HG03095 (cell line): ENCODE data around the gene CARM1.
A peak's percentile ranks its signal among the peaks of the same experiment; 100 is the strongest.
"Not testable (repeated sequence)": the region's sequence is repeated elsewhere in the genome, so short reads cannot be mapped to it uniquely, and the experiment has no call there.

Experiments
- ATAC-seq: cut with Tn5 transposase; IDR thresholded peaks from one replicate; pipeline ENCODE4 v1.9.1; 2021; ENCODE audit warnings: moderate library complexity; ENCODE audit not compliant: unreplicated experiment

The CARM1 gene

GRCh38 chr19:10846500-10847202, 24.7 kb upstream of the CARM1 start:
- no peak for ATAC-seq

GRCh38 chr19:10848230-10848856, 23.0 kb upstream of the CARM1 start, which contains the start of gene C19orf38:
Gene C19orf38 (plus strand): TSS chr19:10848415. CDS start chr19:10848509, 94 bp downstream.
- ATAC-seq = no peak

DNA sequence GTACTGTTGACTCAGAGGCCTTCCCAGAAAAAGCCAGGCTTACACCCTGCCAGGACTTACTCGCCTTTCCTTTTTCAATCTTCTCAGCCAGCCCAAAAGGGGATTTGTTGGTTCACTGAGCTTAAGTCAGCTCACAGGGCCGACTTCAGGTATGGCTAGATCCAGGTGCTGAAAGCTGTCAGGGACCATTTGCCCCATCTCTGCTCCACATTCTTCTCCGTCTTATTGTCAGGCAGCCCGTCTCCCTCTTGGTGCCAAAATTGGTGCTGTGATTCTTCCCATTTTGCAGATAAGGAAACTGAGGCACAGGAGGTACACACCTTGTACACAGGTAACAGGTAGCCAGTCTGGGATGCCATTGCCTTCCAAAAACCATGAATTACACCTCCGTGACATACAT, 20.7 kb upstream of the CARM1 start:
- no peak for ATAC-seq

- no peak for ATAC-seq
Observed at GRCh38 chr19:10852098-10852800, 19.1 kb upstream of the CARM1 start.

DNA sequence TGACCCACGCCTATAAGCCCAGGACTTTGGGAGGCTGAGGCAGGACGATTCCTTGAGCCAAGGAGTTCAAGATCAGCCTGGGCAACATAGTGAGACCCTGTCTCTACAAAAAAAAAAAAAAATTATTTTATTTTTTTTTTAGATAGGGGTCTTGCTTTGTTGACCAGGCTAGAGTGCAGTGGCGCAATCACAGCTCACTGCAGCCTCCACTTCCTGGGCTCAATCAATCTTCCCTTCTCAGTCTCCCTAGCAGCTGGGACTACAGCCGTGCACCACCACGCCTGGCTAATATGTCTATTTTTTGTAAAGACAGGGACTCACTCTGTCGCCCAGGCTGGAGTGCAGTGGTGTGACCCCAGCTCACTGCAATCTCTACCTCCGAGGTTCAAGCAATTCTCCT, 18.4 kb upstream of the CARM1 start:
- ATAC-seq = no peak

GRCh38 chr19:10854350-10855089, 16.8 kb upstream of the CARM1 start:
- no peak for ATAC-seq

GRCh38 chr19:10855879-10856522, 15.4 kb upstream of the CARM1 start:
- ATAC-seq = no peak

DNA sequence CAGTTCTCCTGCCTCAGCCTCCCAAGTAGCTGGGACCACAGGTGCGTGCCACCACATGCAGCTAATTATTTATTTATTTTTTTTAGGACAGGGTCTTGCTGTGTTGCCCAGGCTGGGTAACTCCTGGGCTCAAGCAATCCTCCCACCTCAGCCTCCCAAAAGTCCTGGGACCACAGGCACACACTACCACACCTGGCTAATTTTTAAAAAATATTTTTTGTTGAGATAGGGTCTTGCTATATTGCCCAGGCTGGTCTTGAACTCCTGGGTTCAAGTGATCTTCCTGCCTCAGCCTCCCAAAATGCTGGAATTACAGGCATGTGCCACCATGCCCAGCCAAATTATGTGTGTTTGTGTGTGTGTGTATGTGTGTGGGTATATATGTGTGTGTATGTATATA, 14.5 kb upstream of the CARM1 start:
- ATAC-seq = not testable (repeated sequence)

DNA sequence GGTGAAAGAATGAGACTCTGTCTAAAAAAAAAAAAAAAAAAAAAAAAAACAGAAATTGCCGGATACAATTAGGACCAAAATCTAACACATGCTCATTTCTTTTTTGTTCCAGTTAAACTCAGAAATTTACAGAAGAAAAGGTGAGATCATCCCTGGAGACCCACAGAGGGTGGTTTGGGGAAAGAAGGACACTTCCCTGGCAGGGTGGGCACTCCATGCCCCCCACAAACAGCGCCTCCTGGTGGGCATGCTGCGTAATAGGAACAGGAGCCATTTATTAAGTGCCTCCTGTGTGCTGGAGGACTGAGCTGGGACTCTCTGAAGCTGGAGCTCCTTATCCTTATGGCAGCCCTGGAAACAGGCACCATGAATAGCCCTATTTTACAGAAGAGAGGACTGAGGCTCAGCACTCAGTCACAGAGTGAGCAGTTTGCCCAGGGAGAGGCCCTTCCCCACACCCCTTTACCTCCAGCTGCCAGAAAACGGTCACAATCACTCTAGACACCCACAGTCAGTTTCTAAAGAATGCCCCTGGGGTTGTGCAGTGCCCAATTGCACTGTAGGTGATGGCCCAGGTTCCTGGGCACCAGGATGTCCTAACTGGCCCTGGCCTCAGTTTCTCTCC, 13.0 kb upstream of the CARM1 start:
- no peak for ATAC-seq

DNA sequence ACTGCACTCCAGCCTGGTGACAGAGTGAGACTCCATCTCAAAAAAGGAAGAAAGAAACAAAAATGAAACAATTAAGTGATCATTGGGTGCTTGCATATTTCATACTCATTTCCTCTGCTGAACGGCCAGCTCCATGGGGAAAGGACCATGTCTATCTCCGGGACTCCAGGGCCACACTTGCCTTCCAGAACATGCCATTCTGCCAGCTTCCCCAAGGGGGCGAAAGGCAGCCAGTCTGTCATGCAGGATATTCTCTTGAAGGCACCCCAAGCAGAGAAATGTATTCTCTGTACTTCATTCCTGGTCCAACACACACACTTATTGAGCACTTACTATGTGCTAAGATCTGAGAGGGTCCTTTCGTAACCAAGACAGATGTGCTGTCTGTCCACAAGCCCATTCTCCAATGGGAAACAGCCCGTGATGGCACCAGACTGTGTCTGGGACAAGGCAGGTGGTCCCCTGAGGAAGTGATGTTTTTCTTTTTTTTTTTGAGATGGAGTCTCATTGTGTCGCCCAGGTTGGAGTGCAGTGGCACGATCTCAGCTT, 10.2 kb upstream of the CARM1 start:
- no peak for ATAC-seq

- ATAC-seq = no peak
Observed at GRCh38 chr19:10862561-10863106, 8.7 kb upstream of the CARM1 start.

DNA sequence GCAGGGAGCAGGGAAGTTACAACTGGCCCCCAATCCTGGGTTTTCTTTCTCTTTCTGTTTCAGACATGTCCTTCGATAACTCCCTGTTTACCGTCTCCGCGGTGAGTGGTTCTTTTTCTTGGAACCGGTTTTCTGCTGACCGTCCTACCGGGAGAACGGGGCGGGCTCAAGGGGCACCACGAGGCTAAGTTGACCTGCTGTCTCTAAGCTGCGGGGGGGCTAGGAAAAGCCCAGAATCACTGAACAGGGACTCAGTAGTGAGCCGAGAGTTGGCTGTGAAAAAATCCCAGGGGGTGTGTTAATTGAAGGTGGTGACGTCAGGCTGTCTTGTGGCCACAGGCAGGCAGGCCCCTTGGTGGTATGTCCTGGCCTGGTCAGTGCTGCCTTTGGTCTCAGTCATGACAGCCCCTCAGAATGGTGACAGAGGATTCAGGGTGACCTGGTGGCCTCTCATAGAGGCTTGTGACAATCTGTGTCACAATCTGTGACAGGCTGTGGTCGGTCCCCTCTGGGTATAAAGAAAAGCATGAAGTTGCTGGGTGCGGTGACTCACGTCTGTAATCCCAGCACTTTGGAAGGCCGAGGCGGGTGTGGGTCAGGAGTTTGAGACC, 8.1 kb upstream of the CARM1 start:
- no peak for ATAC-seq

- ATAC-seq = no peak
Observed at GRCh38 chr19:10864538-10864899, 6.8 kb upstream of the CARM1 start.

DNA sequence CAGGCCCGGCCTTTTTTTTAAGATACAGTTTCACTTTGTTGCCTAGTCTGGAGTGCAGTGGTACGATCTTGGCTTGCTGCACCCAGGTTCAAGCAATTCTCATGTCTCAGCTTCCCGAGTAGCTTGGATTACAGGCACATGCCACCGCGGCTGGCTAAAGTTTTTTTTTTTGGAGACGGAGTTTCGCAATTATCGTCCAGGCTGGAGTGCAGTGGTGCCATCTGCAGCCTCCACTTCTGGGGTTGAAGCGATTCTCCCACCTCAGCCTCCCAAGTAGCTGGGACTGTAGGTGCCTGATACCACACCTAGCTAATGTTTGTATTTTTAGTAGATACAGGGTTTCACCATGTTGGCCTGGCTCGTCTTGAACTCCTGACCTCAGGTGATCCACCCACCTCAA, 4.9 kb upstream of the CARM1 start:
- no peak for ATAC-seq

DNA sequence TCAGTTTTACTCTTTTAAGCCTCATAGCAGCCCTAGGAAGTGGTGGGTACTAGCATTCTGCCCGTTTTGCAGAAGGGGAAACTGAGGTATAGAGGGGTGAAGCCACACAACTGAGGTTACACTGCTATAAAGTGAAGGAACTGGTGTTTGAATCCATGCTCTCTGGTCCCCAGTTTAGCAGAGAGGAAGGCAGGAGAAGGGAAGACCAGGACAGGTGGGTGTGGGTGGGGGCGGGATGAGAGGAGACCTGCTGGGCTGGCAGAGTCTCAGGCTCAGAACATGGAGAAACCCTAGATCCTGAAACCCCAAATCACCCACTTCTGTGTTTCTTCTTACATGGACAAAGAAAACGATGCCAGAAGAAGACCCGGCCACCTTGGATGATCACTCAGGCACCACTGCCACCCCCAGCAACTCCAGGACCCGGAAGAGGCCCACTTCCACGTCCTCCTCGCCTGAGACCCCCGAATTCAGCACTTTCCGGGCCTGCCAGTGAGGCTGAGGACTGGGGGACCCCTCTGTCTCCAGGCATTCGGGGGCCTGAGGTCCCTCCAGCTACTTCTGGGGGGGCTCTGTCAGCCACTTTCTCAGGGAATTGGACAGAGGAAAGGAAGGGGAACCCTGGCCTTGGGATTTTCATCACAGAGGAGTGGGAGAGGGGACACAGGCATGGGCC, 2.3 kb upstream of the CARM1 start:
- ATAC-seq = no peak

DNA sequence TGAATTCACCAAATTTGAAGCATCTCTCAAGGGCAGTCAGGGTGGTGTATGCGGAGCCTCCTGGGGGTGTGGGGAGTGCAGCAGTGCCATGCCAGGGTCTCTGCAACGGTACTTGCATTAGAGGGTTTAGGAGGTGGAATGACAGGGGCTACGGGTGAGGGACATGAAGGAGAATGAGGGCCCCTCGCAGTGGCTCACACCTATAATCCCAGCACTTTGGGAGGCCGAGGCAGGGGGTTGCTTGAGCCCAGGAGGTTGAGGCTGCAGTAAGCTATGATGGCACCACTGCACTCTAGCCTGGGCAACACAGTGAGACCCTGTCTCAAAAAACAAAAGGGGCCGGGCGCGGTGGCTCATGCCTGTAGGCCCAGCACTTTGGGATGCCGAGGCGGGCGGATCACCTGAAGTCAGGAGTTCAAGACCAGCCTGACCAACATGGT, 1.5 kb upstream of the CARM1 start:
- not testable (repeated sequence) for ATAC-seq

DNA sequence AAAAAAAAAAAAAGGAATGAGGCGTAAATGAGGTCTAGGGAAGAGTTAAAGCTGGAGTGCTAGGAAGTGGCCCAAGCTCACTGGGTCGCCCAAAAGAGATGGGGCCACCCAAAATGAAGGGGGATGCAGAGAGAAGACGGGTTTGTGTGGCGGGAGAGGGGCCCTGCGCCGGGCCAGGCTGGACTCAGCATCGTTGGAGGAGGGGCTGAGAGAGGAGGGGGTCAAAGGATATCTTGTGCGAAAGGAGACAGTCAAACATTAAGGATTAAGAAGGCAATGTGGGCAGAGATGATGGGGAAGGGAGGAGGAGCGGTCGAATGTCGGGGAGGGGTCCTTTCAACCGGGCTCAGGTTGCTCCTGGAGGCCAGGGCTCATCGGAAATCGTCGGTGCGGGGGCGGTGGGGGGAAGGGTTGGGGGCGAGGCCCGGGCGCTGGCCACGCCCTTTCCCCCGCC, 825 bp upstream of the CARM1 start:
- no peak for ATAC-seq

DNA sequence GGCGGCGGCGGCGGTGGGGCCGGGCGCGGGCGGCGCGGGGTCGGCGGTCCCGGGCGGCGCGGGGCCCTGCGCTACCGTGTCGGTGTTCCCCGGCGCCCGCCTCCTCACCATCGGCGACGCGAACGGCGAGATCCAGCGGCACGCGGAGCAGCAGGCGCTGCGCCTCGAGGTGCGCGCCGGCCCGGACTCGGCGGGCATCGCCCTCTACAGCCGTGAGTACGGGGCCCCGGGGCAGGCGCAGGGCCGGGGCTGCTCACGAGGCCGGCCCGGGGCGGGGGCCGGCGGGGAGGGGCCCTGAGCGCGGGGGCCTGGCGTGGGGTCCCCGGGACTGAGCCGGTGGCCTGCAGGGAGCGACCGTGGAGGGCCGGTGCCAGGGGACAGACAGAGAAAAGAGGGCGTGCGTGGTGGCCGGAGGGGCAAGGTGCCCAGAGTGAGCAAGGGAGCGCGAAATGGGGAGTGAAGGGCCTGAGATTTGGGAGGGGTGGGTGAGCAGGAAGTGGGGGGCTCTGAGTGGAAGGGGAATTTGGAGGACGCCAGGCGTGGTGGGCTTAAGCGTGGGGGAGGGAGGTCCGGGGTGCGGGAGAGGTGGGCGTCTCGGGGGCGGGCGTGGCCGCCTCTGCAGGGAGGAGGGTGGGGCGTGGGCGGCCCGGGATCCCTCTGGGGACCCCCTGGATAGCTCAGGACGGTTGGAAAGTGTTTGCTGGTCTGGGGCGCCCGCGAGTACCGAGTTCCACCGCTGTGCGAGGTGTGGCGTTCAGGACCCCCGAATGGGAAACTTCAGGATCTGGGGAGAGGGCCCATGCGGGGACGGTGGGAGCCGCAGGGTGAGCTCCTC, 575 bp downstream of the CARM1 start:
- peak; percentile 2 for ATAC-seq
